Ramos (cell line): ENCODE results near the gene ADAP1.
"Not testable (repeated sequence)": the region's sequence is repeated elsewhere in the genome, so short reads cannot be mapped to it uniquely, and the experiment has no call there.

Experiments used
- in situ Hi-C: fragments of 300-500 bp; cut with MboI; formaldehyde crosslinking; loops from one replicate; pipeline ENCODE4 v1.14.3; 2022; ENCODE audit warnings: low sequenced_read_pairs; ENCODE audit not compliant: unreplicated experiment

ADAP1 gene

DNA sequence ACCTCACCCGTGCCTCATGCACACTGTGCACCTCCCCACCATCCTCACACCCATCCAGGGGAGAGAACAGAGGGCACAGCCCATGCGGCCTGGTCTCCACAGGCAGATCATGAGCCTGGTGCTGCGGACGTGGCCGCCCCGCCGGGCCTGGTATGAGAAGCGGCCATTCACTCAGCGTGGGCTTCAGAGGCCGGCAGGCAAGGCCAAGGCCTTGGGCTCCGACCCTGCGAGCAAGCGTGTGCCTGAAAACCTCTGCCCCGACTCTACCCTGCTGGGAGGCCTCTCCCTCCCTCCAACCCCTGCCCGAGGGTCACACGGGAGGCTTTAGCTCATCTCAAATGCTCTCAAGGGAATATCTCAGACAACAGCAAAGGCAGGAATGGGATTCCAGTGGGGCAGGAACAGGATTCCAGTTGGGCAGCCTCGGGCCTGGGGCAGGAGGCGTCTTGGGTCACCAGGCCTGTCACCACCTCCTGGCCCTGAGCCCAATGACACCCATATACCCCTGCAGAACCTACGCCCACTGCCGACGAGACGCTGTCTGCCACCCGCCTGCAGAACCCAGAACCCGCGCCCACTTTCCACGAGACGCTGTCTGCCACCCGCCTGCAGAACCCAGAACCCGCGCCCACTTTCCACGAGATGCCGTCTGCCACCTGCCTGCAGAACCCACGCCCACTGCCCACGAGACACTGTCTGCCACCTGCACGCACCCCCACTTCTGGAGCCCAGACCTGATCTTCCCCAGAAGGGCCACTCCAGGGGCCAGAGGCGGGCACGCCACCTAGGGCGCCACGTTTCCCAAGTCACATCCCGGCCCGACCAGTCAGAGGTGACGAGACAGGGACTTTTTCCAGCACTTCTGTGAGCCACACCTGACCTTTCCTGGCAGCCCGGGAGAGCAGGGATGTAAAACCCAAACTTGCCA, 38.9 kb downstream of the ADAP1 start:
- in situ Hi-C loops = loop anchor here (10.0 kb wide), 1 partner anchor 269 kb away; no protein-coding TSS in a partner anchor

DNA sequence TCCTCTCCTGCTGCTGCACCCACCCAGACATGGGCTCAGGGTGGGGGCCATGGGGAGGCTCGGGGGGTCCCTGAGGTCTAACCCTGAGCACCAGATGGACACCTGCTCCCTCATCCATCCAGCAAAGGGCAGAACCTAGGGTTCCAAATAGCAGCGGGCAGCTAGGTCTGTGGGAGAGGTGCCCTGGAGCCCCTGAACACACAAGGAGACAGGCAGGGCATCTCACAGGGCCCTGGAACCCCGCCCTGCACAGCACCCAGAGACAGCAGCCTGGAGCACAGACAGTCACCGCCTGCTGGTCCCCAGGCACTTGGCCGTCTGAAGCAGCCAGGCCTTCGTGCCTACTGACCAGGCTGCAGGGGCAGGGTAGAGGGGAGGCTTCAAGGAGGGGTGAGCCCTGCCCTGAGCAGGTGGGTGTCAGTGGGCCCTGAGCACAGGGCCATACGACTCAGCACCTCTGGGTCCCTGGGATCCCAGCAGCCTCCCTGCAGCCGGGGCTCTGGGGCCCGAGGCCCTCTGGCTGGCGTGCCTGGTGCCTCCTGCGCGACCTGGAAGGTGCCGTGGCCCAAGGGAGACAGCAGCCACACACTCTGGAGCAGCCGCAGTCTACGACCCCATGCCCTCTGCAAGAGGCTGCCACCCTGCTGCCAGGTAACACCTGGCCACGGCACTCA, 39.8 kb downstream of the ADAP1 start:
- in situ Hi-C loops = loop anchor here (10.0 kb wide), 1 partner anchor 270 kb away; no protein-coding TSS in a partner anchor

DNA sequence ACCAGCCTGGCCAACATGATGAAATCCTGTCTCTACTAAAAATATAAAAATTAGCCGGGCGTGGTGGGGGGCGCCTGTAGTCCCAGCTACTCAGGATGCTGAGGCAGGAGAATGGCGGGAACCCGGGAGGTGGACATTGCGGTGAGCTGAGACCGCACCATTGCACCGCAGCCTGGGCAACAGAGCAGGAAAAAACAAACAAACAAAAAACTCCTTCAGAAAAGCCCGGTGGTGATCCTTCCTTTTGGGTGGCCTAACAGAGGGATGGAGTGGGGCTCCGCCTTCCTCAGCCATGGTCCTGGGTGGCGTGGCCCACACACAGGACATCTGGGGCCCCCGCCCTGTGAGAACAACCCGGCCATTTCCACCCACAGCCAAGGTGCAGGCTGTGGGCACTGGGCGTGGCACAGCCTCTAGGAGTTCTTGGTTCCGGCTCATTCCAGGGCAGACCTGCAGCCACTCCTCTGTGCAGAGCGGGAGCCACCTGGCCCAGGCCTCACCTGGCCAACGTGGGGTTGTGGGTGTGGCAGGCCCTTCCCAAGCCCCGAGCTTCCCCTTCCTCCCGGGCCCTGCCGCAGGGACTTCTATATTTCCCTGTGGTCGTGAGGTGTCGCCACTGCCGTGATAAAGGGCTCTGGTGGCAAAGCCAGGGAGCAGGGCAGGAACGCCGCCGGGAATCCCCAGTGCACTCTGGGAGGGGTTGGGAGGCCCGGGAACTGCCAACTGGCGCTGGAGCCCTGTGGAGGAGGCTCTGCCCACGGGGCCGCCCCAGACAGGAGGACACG, 40.6 kb downstream of the ADAP1 start:
- in situ Hi-C loops = loop anchor here (10.0 kb wide), 1 partner anchor 271 kb away; no protein-coding TSS in a partner anchor

GRCh38 chr7:911791-912480, 42.5 kb downstream of the ADAP1 start:
- in situ Hi-C loops = loop anchor here (10.0 kb wide), 1 partner anchor 273 kb away; no protein-coding TSS in a partner anchor

DNA sequence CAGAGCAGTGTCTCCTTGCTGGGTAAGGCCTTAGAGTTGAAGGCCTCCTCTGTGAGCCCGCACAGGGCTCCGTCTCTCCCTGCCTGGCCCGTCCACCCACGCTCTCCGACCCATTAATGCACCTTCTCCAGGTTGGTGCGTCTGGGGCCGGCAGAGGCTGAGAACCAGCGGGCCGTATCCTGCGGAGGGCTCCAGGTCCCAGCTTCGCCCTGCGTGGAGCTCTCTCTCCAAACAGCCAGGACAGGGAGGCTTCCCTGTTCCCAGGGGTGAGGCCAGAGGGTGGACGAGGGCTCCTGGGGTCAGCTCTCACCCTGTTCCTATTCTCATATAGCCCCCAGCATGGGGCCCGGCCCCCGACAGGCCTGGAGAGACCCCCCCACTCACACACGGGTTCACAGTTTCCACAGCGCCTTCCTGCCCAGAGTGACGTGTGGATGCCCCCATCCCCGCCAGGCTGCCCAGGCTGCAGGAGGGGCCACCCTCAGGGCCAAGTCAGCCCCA, 43.5 kb downstream of the ADAP1 start:
- in situ Hi-C loops = loop anchor here (10.0 kb wide), 1 partner anchor 274 kb away; no protein-coding TSS in a partner anchor

DNA sequence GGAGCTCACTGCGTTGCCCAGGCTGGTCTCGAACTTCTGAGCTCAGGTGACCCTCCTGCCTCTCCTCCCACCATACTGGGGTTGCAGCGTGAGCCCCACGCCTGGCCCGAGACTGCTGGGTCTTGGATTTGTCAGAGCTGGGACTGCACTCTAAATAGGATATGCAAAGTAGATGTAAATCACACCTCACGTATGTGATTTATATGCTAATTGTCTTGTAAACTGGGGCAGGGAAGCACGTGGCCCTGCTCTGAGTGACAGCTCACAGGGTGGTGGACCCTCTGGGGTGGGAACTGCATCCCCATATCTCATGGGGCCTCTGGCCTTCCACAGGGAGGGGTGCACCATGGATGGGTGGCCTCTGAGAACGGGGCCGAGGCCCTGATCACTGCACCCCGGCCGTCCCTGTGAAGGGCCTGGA, 44.0 kb downstream of the ADAP1 start:
- in situ Hi-C loops = loop anchor here (10.0 kb wide), 1 partner anchor 274 kb away; no protein-coding TSS in a partner anchor

- in situ Hi-C loops = loop anchor here (10.0 kb wide), 1 partner anchor 275 kb away; no protein-coding TSS in a partner anchor
Observed at GRCh38 chr7:909358-910329, 44.8 kb downstream of the ADAP1 start.

DNA sequence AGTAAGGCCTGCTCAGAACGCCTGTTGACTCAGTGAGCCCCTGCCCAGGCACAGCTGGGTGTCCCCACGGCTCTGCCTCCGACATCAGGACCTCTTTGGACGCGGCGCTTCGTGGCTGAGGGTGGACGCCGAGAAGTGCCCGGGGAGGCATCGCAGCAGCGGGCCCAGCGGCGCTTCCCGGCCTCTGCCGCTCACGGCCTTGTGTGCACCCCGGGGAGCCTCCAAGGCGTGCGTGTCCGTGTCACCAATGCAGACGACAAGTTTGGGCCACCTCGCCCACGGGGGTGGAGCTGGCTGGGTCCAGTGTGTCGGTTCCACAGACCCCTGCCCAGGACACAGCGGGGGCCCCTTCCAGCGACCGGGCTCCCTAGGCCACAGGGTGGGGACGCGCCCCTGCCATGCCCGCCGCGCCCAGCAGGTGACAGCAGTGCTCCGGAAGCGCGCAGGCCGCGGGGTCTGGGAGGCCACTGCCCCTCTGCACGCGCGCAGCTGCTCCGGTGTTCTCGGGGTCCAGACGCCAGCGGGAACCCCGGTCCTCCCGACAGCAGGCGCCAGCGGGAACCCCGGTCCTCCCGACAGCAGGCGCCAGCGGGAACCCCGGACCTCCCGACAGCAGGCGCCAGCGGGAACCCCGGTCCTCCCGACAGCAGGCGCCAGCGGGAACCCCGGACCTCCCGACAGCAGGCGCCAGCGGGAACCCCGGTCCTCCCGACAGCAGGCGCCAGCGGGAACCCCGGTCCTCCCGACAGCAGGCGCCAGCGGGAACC, 45.7 kb downstream of the ADAP1 start:
- in situ Hi-C loops = not testable (repeated sequence)

- in situ Hi-C loops = no loop called here
Observed at GRCh38 chr7:908159-908581, 46.3 kb downstream of the ADAP1 start.

DNA sequence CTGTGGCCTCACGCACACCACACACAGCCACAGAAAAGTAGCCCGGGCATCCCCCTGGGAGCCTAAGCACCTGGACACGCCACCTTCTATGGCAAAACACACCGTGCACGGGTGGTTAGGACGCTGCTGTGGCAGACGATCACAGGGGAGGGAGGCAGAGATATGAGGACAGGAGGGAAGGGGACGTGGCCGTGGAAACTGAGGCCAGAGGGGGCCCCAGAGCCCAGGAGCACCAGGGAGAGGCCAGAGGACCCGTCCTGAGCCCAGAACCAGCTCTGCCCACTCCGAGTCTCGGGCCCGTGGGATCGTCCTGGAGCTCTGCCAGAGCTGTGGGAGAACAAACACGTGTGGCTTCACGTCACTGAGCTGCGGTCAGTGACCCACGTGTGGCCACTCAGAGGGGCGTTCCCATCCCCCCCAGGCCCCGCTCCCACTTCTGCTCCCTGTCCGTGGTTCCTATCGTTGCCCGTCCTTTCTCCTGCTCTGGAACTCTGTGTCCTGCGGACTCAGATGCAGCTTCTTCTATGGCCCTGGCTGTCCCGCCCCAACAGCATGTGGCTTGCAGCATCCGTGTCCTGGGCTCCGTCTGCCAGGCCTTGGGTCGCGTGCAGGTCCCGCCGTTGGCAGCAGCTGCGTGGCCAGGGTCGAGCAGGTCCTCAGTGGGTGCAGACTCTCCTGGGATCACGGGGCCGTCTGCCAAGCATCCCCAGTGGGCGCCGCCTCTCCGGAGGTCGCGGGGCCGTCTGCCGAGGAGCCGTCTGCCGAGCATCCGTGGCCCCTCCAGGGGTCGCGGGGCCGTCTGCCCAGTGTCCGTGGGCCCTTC, 47.1 kb downstream of the ADAP1 start:
- in situ Hi-C loops = no loop called here

DNA sequence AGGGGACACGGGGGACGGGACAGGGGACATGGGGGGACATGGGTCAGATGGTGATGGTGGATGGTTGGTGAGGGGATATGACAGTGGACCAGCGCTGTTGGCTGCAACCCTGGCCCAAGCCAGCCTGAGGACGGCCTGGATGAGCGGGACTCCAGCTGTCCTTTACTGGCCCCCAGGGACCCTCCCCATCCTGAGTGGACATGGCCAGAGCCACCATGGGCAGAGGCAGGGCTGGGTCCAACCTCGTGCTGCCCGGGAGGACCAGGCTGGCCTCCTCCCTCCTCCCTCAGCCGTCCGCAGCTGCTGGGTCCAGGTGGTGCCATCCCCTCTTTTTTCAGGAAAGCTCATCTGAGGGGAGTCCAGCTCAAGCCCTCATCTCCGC, 47.7 kb downstream of the ADAP1 start:
- in situ Hi-C loops = no loop called here

DNA sequence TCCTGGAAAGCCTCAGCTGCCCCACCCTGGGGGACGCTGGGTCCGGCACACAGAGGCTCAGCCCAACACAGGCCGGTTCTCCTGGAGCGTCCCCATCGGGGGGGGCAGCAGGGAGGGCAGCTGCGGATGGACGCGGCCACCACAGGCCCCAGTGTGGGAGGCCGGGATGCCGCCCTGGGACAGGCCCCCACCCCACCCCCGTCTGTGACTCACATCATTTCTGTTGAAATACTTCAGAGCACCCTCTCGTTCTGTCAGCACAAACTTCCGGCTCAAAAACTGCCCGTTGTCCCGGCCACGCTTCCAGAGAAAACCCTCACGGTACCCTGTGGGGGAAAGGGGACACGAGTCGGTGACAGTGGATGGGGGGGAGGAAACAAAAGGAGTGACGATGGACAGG, 49.6 kb downstream of the ADAP1 start:
- in situ Hi-C loops = no loop called here

DNA sequence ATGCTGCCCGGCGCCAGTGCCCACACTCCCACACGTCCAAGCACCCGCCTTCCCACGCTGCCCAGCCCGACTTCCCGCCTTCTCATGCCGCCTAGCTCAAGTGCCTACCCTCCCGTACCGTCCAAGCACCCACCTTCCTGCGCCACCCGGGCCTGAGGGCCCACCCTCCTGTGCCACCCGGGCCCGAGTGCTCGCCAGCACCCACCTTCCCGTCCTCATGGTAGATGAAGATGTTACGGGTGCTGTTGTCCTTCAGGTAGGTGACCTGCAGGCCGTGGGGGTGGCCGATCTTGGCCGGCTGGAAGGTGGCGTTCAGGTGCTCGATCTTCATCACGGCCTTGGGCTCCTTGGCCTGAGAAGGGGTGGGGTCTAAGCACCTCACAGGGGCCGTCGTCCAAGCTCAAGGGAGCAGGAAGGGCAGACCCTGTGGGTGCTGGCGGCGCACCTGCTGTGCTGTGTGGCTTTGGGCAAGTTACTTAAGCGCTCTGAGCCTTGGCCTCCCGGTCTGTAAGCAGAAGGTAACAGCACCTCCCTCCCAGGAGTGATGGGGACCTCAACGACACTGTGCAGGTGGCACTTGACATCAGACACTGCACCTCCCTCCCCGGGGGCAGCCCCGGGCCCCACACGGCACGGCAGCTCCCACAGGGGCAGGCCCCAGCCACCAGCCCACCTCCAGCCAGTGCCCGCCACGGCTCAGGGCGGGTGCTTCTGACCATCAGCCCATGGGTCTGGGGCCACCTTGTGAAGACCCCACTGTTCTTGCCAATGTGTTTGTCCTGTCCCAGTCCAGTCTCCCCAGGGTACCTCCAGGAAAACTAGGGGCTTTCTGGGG, 50.3 kb downstream of the ADAP1 start:
- in situ Hi-C loops = no loop called here

DNA sequence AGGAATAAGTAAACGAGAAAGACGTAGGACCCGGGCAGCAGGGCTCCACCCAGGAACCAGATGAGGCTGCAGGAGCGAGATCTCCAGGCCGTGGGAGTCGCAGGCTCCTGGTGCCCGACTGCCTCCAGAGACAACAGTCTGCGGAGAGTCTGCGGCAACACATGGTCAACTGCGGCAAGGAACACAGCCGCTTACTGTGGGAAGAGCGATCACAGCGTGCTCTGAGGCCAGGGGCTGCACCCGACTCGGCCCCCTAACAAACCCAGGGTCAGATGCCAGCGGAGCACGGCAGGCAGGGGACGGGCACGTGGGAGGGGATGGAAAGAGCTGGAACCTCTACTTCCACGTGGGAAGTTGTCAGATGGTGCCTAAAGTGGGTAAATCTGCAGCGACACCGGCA, 51.5 kb downstream of the ADAP1 start:
- in situ Hi-C loops = no loop called here

GRCh38 chr7:901388-902154, 52.9 kb downstream of the ADAP1 start:
- in situ Hi-C loops = no loop called here
